Tibial artery (tissue), 4 donors: Measurements from ENCODE around the gene CACNB1.
"Not testable (repeated sequence)": the region's sequence is repeated elsewhere in the genome, so short reads cannot be mapped to it uniquely, and the experiment has no call there.

Source experiments
- DNase-seq, 2 donors: peaks; one replicate each; pipeline ENCODE4 v3.0.0-alpha.2; 2019
- H3K27ac ChIP-seq, 2 donors: fragments of 200-600 bp; sonication (generic) in 1 of 2; 1 replicate in 1 of 2; 2 replicates in 1 of 2; pipeline ENCODE4 v1.5.1; 2018 to 2019; ENCODE audit warnings: mild to moderate bottlenecking in 1 of 2
- H3K27me3 ChIP-seq, 2 donors: fragments of 200-600 bp; sonication (generic) in 1 of 2; one replicate each; pipeline versions ENCODE4 v1.5.1 to v1.6.0; 2016 to 2019
- H3K36me3 ChIP-seq, 3 donors: fragments of 200-600 bp; sonication (generic) in 2 of 3; one replicate each; pipeline ENCODE4 v1.5.1; 2016 to 2019; ENCODE audit warnings: mild to moderate bottlenecking in 2 of 3
- H3K4me1 ChIP-seq, 4 donors: fragments of 200-600 bp; sonication (generic) in 2 of 4; 1 replicate in 3 of 4; 2 replicates in 1 of 4; pipeline ENCODE4 v1.5.1; 2016 to 2019
- H3K4me3 ChIP-seq, 2 donors: fragments of 200-600 bp; sonication (generic) in 1 of 2; 1 replicate in 1 of 2; 2 replicates in 1 of 2; pipeline ENCODE4 v1.5.1; 2018 to 2019; ENCODE audit warnings: mild to moderate bottlenecking in 2 of 2
- H3K9me3 ChIP-seq, 3 donors: fragments of 200-600 bp; sonication (generic) in 1 of 3; one replicate each; pipeline ENCODE4 v1.5.1; 2016 to 2019
- intact Hi-C: fragments of 100-400 bp; cut with DNase I; formaldehyde crosslinking; loops from one replicate; pipeline ENCODE4 v1.15.0; 2023; ENCODE audit warnings: low total_unique reads
- TF ChIP-seq, protein P1 (sequence below), 2 experiments: fragments of 200-600 bp in 1 of 2; fragments of 450-650 bp in 1 of 2; IDR thresholded peaks; one replicate each; pipeline ENCODE4 v1.5.1; 2017 to 2019; ENCODE audit warnings: antibody characterized with exemption in 2 of 2, mild to moderate bottlenecking in 1 of 2, moderate library complexity in 1 of 2

Gene CACNB1

DNA sequence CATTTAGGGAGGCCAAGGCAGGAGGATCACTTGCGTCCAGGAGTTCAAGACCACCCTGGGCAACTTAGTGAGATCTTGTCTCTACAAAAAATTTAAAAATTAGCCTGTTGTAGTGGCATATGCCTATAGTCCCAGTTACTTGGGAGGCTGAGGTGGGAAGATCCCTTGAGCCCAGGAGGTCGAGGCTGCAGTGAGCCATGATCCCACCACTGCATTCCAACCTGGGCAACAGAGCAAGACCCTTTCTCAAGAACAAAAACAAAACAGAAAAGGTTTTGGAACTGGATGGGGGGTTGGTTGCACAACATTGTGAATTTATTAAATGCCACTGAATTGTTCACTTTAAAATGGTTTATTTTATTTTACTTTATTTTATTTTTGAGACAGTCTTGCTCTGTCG lies 67.3 kb downstream of the CACNB1 start:
- peaks cover 0 to 2% of the 10 kb centered on the region in 2 donors for H3K27me3 ChIP-seq
- intact Hi-C loops = no loop called here
- H3K27ac ChIP-seq = no peak overlapping the region
- TF ChIP-seq, protein P1, sequence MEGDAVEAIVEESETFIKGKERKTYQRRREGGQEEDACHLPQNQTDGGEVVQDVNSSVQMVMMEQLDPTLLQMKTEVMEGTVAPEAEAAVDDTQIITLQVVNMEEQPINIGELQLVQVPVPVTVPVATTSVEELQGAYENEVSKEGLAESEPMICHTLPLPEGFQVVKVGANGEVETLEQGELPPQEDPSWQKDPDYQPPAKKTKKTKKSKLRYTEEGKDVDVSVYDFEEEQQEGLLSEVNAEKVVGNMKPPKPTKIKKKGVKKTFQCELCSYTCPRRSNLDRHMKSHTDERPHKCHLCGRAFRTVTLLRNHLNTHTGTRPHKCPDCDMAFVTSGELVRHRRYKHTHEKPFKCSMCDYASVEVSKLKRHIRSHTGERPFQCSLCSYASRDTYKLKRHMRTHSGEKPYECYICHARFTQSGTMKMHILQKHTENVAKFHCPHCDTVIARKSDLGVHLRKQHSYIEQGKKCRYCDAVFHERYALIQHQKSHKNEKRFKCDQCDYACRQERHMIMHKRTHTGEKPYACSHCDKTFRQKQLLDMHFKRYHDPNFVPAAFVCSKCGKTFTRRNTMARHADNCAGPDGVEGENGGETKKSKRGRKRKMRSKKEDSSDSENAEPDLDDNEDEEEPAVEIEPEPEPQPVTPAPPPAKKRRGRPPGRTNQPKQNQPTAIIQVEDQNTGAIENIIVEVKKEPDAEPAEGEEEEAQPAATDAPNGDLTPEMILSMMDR (IDR thresholded peaks at IDR 0.05) = no peak
- no peaks in the 10 kb centered on the region for H3K9me3 ChIP-seq
- no peak overlapping the region for H3K4me3 ChIP-seq
- no peak for DNase-seq
- no peaks in the 10 kb centered on the region for H3K4me1 ChIP-seq
- H3K36me3 ChIP-seq = no peaks in the 10 kb centered on the region

DNA sequence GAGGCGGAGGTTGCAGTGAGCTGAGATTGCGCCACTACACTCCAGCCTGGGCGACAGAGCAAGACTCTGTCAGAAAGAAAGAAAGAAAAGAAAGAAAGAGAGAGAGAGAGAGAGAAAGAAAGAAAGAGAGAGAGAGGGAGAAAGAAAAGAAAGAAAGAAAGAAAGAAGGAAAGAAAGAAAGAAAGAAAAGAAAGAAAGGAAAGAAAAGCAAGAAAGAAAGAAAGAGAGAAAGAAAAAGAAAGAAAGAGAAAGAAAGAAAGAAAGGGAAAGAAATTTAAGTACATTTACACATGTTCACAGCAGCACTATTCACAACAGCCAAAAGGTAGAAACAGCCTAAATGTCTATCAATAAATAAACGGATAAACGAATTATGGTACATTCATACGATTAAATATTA lies 67.9 kb downstream of the CACNB1 start:
- H3K36me3 ChIP-seq, DNase-seq, H3K27me3 ChIP-seq, H3K4me1 ChIP-seq, H3K9me3 ChIP-seq, H3K4me3 ChIP-seq, H3K27ac ChIP-seq, intact Hi-C loops: not testable (repeated sequence)

DNA sequence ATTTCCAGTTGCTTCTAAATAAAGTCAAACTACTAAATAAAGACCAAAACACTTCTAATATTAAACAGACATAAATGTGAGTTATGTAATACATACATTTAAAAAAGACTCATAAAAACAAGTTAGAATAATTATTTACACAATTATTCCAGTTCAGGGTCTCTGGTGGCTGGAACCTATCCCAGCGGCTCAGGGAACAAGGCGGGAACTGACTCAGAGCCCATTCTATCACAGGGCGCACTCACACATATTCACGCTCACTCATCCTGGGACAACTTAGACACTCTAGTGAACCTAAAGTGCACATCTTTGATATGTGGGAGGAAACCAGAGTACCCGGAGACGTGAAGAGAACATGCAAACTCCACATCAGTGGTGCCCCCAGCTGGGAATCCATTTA lies 71.0 kb downstream of the CACNB1 start:
- Histone ChIP-seq H3K27me3 (peaks cover 0 to 9% of the 10 kb centered on the region in 2 donors), H3K27ac (no peak overlapping the region), H3K4me3 (no peak overlapping the region), H3K4me1 (no peaks in the 10 kb centered on the region), H3K9me3 (no peaks in the 10 kb centered on the region), H3K36me3 (no peaks in the 10 kb centered on the region)
- intact Hi-C loops = no loop called here
- no peak for DNase-seq
- TF ChIP-seq, protein P1 (IDR thresholded peaks at IDR 0.05) = no peak

DNA sequence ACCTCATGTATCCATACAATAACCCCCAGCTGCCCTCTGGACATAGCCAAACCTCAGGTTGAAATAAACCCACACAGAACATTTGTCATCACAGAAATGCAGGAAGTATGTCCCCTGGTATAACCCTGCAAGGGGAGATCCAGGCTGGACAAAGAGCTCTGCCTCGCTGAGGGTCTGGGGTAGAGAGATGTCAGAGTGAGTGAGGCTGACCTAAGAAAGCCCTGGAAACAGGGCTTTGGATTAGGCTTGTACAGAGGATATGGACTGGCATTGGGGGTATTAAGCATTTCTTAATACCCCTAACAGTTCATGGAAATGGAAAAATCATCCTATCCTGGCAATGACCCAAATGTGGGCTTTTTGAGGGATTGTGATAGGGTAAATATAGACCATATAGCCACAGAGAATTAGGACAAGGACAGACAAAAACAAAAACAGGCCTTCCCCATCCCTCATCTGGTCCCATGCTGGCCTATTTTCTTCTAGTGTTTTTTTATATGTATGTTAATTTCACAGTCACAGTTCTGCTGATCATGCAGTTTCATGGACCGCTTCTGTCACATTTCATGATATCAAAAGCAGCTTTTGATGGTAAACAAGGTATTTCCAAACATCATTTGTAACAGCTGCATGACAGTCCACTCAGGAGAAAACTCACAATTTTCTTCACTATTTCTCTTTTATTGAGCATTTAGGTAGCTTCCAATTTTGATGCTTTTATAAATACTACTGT lies 72.2 kb downstream of the CACNB1 start:
- no peak for DNase-seq
- TF ChIP-seq, protein P1 (IDR thresholded peaks at IDR 0.05) = no peak
- H3K36me3 ChIP-seq = no peaks in the 10 kb centered on the region
- intact Hi-C loops = no loop called here
- peaks cover 0 to 9% of the 10 kb centered on the region in 2 donors for H3K27me3 ChIP-seq
- H3K9me3 ChIP-seq = no peaks in the 10 kb centered on the region
- no peak overlapping the region for H3K27ac ChIP-seq
- H3K4me3 ChIP-seq = no peak overlapping the region
- H3K4me1 ChIP-seq = no peaks in the 10 kb centered on the region

DNA sequence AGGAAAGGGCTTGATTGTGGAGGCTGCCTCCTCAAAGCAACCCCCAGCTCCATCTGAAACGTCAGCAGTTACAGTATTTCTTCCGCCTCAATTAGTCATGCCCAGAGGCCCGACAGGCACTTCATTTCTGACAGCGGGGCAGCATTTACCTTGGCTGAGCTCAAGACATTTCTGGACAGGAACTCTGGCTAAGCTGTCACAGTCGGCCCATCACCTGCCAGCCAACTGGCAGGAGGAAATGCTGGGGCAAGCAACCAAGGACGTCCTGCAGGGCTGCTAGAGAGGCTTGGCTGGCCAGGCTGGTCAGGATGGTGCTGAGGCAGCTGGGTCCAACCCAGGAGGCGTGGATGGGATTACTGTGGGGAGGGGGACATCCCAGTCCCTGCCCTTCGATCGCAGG lies 73.8 kb downstream of the CACNB1 start:
- Histone ChIP-seq H3K4me3 (no peak overlapping the region), H3K36me3 (no peaks in the 10 kb centered on the region), H3K4me1 (no peaks in the 10 kb centered on the region), H3K27me3 (peaks cover 0 to 13% of the 10 kb centered on the region in 2 donors), H3K27ac (no peak overlapping the region), H3K9me3 (no peaks in the 10 kb centered on the region)
- no peak for DNase-seq
- intact Hi-C loops = no loop called here
- TF ChIP-seq, protein P1 (IDR thresholded peaks at IDR 0.05) = no peak
